Measurements from ENCODE around the gene TSC22D1. TPM values are rescaled to one million over a fixed set of nuclear protein-coding genes. Genes with fewer than 3 reads are reported as not detected.

The TSC22D1 gene
- total RNA-seq, 1 donor from 2014 or later: 153 TPM

DNA sequence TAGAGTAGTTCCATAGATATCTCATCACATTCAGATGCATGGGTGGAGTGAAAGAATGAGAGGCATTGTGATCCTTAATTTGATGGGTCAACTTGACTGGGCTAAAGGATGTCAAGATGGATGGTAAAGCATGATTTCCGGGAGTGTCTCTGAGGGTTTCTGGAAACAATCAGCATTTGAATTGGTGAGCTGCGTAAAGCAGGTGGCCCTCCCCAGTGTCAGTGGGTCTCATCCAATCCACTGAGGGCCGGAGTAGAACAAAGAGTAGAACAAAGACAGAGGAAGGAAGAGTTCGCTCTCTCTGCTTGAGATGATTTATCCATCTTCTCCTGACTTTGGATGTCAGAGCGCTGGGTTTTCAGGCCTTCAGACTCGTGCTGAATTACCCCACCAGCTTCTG is 159.4 kb downstream of the TSC22D1 start:
- H3K4me1 Mint-ChIP-seq (ENCODE audit: low read depth): peaks cover 9% of the 10 kb centered on the region
- DNase-seq (ENCODE audit: low spot score, unreplicated experiment): no peak
- peaks cover 4% of the 10 kb centered on the region for H3K27me3 Mint-ChIP-seq
- no peaks in the 10 kb centered on the region for H3K9me3 Mint-ChIP-seq (ENCODE audit: low read depth)
- H3K27ac Mint-ChIP-seq: no peak overlapping the region
- H3K4me3 Mint-ChIP-seq (ENCODE audit: low read depth): no peak overlapping the region
- no peaks in the 10 kb centered on the region for H3K36me3 Mint-ChIP-seq (ENCODE audit: insufficient read depth)
- TF ChIP-seq, protein P1, sequence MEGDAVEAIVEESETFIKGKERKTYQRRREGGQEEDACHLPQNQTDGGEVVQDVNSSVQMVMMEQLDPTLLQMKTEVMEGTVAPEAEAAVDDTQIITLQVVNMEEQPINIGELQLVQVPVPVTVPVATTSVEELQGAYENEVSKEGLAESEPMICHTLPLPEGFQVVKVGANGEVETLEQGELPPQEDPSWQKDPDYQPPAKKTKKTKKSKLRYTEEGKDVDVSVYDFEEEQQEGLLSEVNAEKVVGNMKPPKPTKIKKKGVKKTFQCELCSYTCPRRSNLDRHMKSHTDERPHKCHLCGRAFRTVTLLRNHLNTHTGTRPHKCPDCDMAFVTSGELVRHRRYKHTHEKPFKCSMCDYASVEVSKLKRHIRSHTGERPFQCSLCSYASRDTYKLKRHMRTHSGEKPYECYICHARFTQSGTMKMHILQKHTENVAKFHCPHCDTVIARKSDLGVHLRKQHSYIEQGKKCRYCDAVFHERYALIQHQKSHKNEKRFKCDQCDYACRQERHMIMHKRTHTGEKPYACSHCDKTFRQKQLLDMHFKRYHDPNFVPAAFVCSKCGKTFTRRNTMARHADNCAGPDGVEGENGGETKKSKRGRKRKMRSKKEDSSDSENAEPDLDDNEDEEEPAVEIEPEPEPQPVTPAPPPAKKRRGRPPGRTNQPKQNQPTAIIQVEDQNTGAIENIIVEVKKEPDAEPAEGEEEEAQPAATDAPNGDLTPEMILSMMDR (IDR thresholded peaks at IDR 0.05; ENCODE audit: unreplicated experiment): no peak

DNA sequence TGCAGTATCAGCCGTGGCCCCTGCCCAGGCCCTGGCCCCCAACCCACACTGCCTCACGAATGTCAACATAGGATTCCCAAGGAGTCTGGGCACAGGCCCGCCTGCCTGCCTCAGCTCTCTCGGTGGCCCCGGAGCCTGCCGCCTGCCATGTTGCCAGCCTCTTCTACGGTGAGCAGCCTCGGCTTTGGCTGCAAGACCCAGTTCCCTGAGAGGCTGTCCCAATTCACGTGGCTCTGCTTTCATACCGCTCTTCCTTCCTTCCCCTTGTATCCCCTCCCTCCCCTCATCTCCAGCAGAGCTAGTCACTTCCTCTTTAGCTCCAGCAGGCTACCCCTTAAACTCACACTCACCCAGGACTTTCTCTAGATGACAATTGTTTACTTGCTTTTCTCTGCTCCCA is 159.8 kb downstream of the TSC22D1 start:
- DNase-seq (ENCODE audit: low spot score, unreplicated experiment): no peak
- no peaks in the 10 kb centered on the region for H3K9me3 Mint-ChIP-seq (ENCODE audit: low read depth)
- H3K4me1 Mint-ChIP-seq (ENCODE audit: low read depth): peaks cover 11% of the 10 kb centered on the region
- TF ChIP-seq, protein P1 (IDR thresholded peaks at IDR 0.05; ENCODE audit: unreplicated experiment): no peak
- H3K36me3 Mint-ChIP-seq (ENCODE audit: insufficient read depth): no peaks in the 10 kb centered on the region
- H3K4me3 Mint-ChIP-seq (ENCODE audit: low read depth): no peak overlapping the region
- peaks cover 2% of the 10 kb centered on the region for H3K27me3 Mint-ChIP-seq
- H3K27ac Mint-ChIP-seq: no peak overlapping the region

DNA sequence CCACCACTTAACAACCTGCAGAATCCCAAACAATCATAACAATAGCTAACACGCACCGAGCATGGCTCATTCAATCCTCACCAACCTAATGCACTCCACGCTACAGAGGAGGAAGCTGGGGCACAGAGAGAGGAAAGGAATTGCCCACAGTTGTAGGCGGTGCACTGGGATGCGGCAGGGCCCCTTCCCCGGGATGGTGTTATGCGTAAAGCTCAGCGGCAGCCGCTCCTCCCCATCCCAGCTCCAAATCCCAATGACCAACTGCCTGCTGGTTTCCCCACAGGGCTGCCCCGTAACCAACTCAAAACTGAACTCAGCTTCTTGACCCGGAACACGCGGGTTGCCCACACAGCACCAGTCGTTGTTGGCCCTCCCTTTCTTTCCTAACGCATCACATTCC is 160.3 kb downstream of the TSC22D1 start:
- Mint-ChIP-seq H3K27ac (no peak overlapping the region), H3K4me1 (ENCODE audit: low read depth) (peaks cover 11% of the 10 kb centered on the region), H3K27me3 (peaks cover 2% of the 10 kb centered on the region), H3K4me3 (ENCODE audit: low read depth) (no peak overlapping the region), H3K36me3 (ENCODE audit: insufficient read depth) (no peaks in the 10 kb centered on the region), H3K9me3 (ENCODE audit: low read depth) (no peaks in the 10 kb centered on the region)
- DNase-seq (ENCODE audit: low spot score, unreplicated experiment): no peak
- TF ChIP-seq, protein P1 (IDR thresholded peaks at IDR 0.05; ENCODE audit: unreplicated experiment): no peak

DNA sequence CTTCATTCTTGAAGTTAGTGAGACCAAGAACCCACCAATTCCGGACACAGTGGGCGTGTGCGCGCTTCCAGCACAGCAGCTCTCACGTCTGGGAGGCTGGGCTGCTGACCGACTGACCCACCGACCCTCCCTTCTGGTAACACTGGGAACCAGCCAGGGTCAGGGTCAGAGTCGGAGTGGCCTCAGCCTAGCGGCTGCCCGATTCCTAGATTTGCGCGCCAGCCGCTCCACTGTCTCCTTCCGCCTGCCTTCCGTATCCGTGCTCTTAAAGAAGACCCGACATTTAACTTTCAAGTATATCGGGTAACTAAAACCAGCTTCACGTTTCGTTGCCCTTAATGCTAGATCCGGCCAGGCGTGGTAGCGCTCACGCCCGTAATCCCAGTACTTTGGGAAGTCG is 161.4 kb downstream of the TSC22D1 start:
- H3K4me1 Mint-ChIP-seq (ENCODE audit: low read depth): peaks cover 11% of the 10 kb centered on the region
- peaks cover 5% of the 10 kb centered on the region for H3K27me3 Mint-ChIP-seq
- no peak overlapping the region for H3K27ac Mint-ChIP-seq
- no peaks in the 10 kb centered on the region for H3K36me3 Mint-ChIP-seq (ENCODE audit: insufficient read depth)
- TF ChIP-seq, protein P1 (IDR thresholded peaks at IDR 0.05; ENCODE audit: unreplicated experiment): no peak
- H3K9me3 Mint-ChIP-seq (ENCODE audit: low read depth): no peaks in the 10 kb centered on the region
- no peak for DNase-seq (ENCODE audit: low spot score, unreplicated experiment)
- H3K4me3 Mint-ChIP-seq (ENCODE audit: low read depth): no peak overlapping the region

DNA sequence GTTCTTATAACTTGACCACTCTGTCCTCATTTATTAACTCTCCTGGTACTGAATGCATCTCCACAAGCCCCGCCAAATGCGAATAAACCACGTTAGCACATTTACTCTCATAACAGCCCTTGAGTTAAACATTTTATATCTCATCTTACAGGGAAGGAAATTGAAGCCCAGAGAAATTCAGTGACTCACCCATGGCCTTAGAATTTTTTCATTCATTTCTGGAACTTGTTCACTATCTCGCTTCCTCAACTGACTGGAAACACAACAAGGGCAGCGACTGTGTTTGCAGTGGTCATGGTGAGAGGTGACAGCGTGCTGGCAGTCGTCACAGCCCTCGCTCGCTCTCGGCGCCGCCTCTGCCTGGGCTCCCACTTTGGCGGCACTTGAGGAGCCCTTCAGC is 163.0 kb downstream of the TSC22D1 start:
- DNase-seq (ENCODE audit: low spot score, unreplicated experiment): no peak
- TF ChIP-seq, protein P1 (IDR thresholded peaks at IDR 0.05; ENCODE audit: unreplicated experiment): no peak
- Mint-ChIP-seq H3K27me3 (peaks cover 8% of the 10 kb centered on the region), H3K4me1 (ENCODE audit: low read depth) (peaks cover 6% of the 10 kb centered on the region), H3K36me3 (ENCODE audit: insufficient read depth) (no peaks in the 10 kb centered on the region), H3K4me3 (ENCODE audit: low read depth) (no peak overlapping the region), H3K27ac (no peak overlapping the region), H3K9me3 (ENCODE audit: low read depth) (no peaks in the 10 kb centered on the region)

Data from progenitor cell of endocrine pancreas (in vitro differentiated cells).